Thoracic aorta (tissue), 2 donors: Measurements from ENCODE around the gene CHST15. TPM values are rescaled to one million over a fixed set of nuclear protein-coding genes. Genes with fewer than 3 reads are reported as not detected.

ENCODE experiments used
- ATAC-seq: fragments of 150-250 bp; one replicate; pipeline ENCODE4 v1.8.0; 2017; ENCODE audit warnings: low read depth; ENCODE audit not compliant: insufficient number of reproducible peaks, low FRiP score
- DNase-seq: peaks from one replicate; pipeline ENCODE4 v3.0.0-alpha.2; 2020; ENCODE audit warnings: low spot score
- H3K27ac ChIP-seq, 2 donors: fragments of 200-600 bp; sonication (generic); 1 replicate in 1 of 2; 2 replicates in 1 of 2; pipeline ENCODE4 v1.5.1; 2016; ENCODE audit warnings: mild to moderate bottlenecking in 2 of 2, moderate library complexity in 2 of 2
- H3K27me3 ChIP-seq: fragments of 200-600 bp; sonication (generic); replicated peaks from 2 replicates; pipeline ENCODE4 v1.6.0; 2016; ENCODE audit warnings: mild to moderate bottlenecking; ENCODE audit not compliant: insufficient read depth
- H3K36me3 ChIP-seq: fragments of 200-600 bp; sonication (generic); one replicate; pipeline ENCODE4 v1.5.1; 2016
- H3K4me1 ChIP-seq, 2 donors: fragments of 200-600 bp; sonication (generic); 1 replicate in 1 of 2; 2 replicates in 1 of 2; pipeline versions ENCODE4 v1.5.1 to v1.6.0; 2016; ENCODE audit warnings: low read depth in 2 of 2, mild to moderate bottlenecking in 1 of 2; ENCODE audit not compliant: control insufficient read depth in 1 of 2
- H3K4me3 ChIP-seq: fragments of 200-600 bp; sonication (generic); 2 replicates; pipeline ENCODE4 v1.5.1; 2016; ENCODE audit warnings: mild to moderate bottlenecking
- H3K9me3 ChIP-seq: fragments of 200-600 bp; sonication (generic); 2 replicates; pipeline ENCODE4 v1.5.1; 2016
- total RNA-seq, 2 donors: library from RNA; depleted of rRNA; stranded (reverse); fragments of >200 nt; gene quantifications; one replicate each; pipeline versions ENCODE4 v1.1.0 to v1.2.3, GENCODE V29; 2016
- TF ChIP-seq, protein P1 (sequence below): fragments of 200-600 bp; sonication (generic); IDR thresholded peaks from one replicate; pipeline ENCODE4 v1.5.1; 2019; ENCODE audit warnings: antibody characterized with exemption

CHST15 gene
- total RNA-seq, 2 donors from 2014 or later = 31.9 to 34.0 TPM

- H3K4me1 ChIP-seq = peaks cover 14 to 28% of the 10 kb centered on the region in 2 donors
- no peaks in the 10 kb centered on the region for H3K27me3 ChIP-seq
- H3K27ac ChIP-seq = no peak overlapping the region
- no peak overlapping the region for H3K4me3 ChIP-seq
- H3K36me3 ChIP-seq = no peaks in the 10 kb centered on the region
- no peak for ATAC-seq
- TF ChIP-seq, protein P1, sequence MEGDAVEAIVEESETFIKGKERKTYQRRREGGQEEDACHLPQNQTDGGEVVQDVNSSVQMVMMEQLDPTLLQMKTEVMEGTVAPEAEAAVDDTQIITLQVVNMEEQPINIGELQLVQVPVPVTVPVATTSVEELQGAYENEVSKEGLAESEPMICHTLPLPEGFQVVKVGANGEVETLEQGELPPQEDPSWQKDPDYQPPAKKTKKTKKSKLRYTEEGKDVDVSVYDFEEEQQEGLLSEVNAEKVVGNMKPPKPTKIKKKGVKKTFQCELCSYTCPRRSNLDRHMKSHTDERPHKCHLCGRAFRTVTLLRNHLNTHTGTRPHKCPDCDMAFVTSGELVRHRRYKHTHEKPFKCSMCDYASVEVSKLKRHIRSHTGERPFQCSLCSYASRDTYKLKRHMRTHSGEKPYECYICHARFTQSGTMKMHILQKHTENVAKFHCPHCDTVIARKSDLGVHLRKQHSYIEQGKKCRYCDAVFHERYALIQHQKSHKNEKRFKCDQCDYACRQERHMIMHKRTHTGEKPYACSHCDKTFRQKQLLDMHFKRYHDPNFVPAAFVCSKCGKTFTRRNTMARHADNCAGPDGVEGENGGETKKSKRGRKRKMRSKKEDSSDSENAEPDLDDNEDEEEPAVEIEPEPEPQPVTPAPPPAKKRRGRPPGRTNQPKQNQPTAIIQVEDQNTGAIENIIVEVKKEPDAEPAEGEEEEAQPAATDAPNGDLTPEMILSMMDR = no peak
- DNase-seq = no peak
- H3K9me3 ChIP-seq = no peaks in the 10 kb centered on the region
Measured at GRCh38 chr10:123990889-123991288, 102.5 kb downstream of the CHST15 start.

- TF ChIP-seq, protein P1 = no peak
- no peaks in the 10 kb centered on the region for H3K27me3 ChIP-seq
- H3K36me3 ChIP-seq = no peaks in the 10 kb centered on the region
- ATAC-seq (no peak), DNase-seq (no peak)
- peaks cover 0 to 7% of the 10 kb centered on the region in 2 donors for H3K4me1 ChIP-seq
- no peaks in the 10 kb centered on the region for H3K9me3 ChIP-seq
- no peak overlapping the region for H3K4me3 ChIP-seq
- H3K27ac ChIP-seq = no peak overlapping the region
Measured at GRCh38 chr10:123988694-123989093, 104.7 kb downstream of the CHST15 start.

DNA sequence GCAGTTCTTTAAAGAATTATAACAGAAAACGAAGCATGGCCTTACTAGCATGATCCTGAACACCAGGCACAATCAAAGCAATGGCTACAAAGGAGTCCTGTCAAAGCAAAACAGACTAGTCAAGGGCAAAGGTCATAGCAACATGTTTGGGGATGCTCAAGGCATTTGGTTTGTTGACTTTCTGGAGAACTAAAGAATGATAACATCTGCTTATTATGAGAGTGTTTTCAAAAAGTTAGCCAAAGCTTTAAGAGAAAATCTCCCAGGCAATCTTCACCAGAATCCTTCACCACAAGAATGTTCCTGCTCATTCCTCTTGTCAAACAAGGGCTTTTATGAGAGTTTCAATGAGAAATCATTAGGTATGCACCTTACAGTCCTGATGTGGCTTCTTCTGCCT, 106.7 kb downstream of the CHST15 start:
- H3K9me3 ChIP-seq = no peaks in the 10 kb centered on the region
- ATAC-seq = no peak

GRCh38 chr10:123974406-123974805, 119.0 kb downstream of the CHST15 start:
- peaks cover 0 to 7% of the 10 kb centered on the region in 2 donors for H3K4me1 ChIP-seq
- H3K9me3 ChIP-seq = peaks cover 8% of the 10 kb centered on the region
- H3K36me3 ChIP-seq = no peaks in the 10 kb centered on the region
- H3K4me3 ChIP-seq = no peak overlapping the region
- H3K27ac ChIP-seq = no peak overlapping the region
- TF ChIP-seq, protein P1 = no peak
- peaks cover 7% of the 10 kb centered on the region for H3K27me3 ChIP-seq
- DNase-seq = no peak
- no peak for ATAC-seq

More for the DNA sequence above, 106.7 kb downstream of the CHST15 start:
- Histone ChIP-seq H3K4me1 (peaks cover 0 to 3% of the 10 kb centered on the region in 2 donors), H3K27me3 (no peaks in the 10 kb centered on the region), H3K36me3 (no peaks in the 10 kb centered on the region), H3K4me3 (no peak overlapping the region), H3K27ac (no peak overlapping the region)
- DNase-seq = no peak
- TF ChIP-seq, protein P1 = no peak

GRCh38 chr10:123972481-123973401, 120.7 kb downstream of the CHST15 start:
- DNase-seq (no peak), ATAC-seq (no peak)
- no peaks in the 10 kb centered on the region for H3K36me3 ChIP-seq
- no peak overlapping the region for H3K27ac ChIP-seq
- peaks cover 7% of the 10 kb centered on the region for H3K27me3 ChIP-seq
- H3K4me3 ChIP-seq = peak overlapping the region; percentile 28
- peaks cover 0 to 7% of the 10 kb centered on the region in 2 donors for H3K4me1 ChIP-seq
- TF ChIP-seq, protein P1 = no peak
- peaks cover 8% of the 10 kb centered on the region for H3K9me3 ChIP-seq
